GM12873 (cell line): Measurements from ENCODE around the gene NUP50.

Experiments
- CTCF ChIP-seq: IDR thresholded peaks from 2 replicates; pipeline ENCODE4 v1.5.1; 2012; ENCODE audit warnings: low read depth, mild to moderate bottlenecking, moderate library complexity, low read length, control low read depth; ENCODE audit not compliant: insufficient read depth; ENCODE audit errors: missing control alignments

Gene NUP50

GRCh38 chr22:45233827-45234226 is 70.1 kb downstream of the NUP50 start:
- no peak for TF ChIP-seq CTCF

- TF ChIP-seq CTCF = no peak
Measured at GRCh38 chr22:45235101-45235777, 71.5 kb downstream of the NUP50 start.

- no peak for TF ChIP-seq CTCF
Measured at GRCh38 chr22:45235851-45236342, 72.2 kb downstream of the NUP50 start.

GRCh38 chr22:45237065-45237990 is 73.6 kb downstream of the NUP50 start:
- no peak for TF ChIP-seq CTCF
